Loucy (cell line): ENCODE data around the gene SFMBT2.

Experiments
- CTCF ChIP-seq: fragments of 200-600 bp; sonication (generic); conservative IDR thresholded peaks from 2 replicates; pipeline ENCODE4 v1.5.1; 2014; ENCODE audit warnings: mild to moderate bottlenecking, antibody characterized with exemption, low read length
- EZH2phosphoT487 ChIP-seq: fragments of 200-600 bp; IDR thresholded peaks from 2 replicates; pipeline ENCODE4 v1.6.1; 2018; ENCODE audit warnings: antibody characterized with exemption, mild to moderate bottlenecking, moderate library complexity, borderline replicate concordance

- no peak for TF ChIP-seq CTCF
- TF ChIP-seq EZH2phosphoT487 = no peak
These were observed 102.0 kb downstream of the SFMBT2 start for GRCh38 chr10:7308826-7309225.
